ENCODE measurements around the gene GPR137C.
"Not testable (repeated sequence)": the region's sequence is repeated elsewhere in the genome, so short reads cannot be mapped to it uniquely, and the experiment has no call there.

Gene GPR137C

GRCh38 chr14:52558688-52559087 is 6.1 kb downstream of the GPR137C start:
- no peak for DNase-seq (ENCODE audit: low read depth in 2 of 2, low spot score in 1 of 2)

DNA sequence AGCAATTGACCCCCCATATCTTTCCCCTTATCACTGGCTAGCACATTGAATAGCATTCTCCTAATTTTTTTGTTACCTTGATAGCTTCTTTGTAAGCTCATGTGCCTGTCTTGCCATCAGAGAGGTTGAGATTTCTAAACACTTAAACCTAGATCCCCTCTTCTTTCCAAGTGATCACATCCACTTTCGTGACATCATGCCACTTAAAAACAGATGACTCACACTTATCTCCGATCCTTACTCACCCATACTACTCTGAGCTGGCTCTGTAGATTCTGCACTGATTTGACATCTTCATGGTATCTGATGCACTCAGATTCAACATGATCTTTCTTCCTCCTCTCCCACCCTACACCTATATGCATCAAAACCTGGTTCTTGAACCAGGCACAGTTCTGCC is 10.5 kb downstream of the GPR137C start:
- no peak for DNase-seq (ENCODE audit: low read depth in 2 of 2, low spot score in 1 of 2)

DNA sequence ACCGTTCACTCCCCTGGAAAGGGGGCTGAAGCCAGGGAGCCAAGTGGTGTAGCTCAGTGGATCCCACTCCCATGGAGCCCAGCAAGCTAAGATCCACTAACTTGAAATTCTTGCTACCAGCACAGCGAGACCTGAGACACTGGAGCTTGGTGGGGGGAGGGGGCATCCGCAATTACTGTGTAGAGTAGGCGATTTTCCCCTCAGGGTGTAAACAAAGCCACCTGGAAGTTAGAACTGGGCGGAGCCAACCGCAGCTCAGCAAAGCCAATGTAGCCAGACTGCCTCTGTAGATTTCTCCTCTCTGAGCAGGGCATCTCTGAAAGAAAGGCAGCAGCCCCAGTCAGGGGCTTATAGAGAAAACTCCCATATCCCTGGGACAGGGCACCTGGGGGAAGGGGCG is 15.8 kb downstream of the GPR137C start:
- DNase-seq (ENCODE audit: low read depth in 2 of 2, low spot score in 1 of 2) = not testable (repeated sequence)

DNA sequence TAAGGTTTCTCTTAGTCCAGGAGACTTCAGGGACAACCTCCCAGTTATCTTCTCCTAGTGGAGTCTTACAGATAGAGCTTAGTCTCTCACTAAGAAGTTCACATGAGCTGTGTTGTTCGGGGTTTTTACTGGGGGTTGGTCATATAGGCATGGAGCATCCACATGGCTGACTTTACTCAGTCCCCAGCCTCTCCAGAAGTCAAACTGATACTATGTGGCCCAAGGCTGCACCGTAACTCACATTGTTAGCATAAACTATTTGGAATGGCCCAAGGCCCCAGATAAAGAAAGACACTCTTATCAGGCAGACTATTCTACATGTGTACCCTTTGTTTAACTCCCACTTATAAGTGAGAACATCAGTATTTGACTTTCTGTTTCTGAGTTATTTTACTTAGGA is 23.2 kb downstream of the GPR137C start:
- no peak for DNase-seq (ENCODE audit: low read depth in 2 of 2, low spot score in 1 of 2)

- DNase-seq (ENCODE audit: low read depth in 2 of 2, low spot score in 1 of 2) = no peak
Measured at GRCh38 chr14:52583544-52583943, 30.9 kb downstream of the GPR137C start.

- no peak for DNase-seq (ENCODE audit: low read depth in 2 of 2, low spot score in 1 of 2)
Measured at GRCh38 chr14:52589646-52590045, 37.0 kb downstream of the GPR137C start.

- DNase-seq (ENCODE audit: low read depth in 2 of 2, low spot score in 1 of 2) = no peak
Measured at GRCh38 chr14:52590318-52590717, 37.7 kb downstream of the GPR137C start.

GRCh38 chr14:52596320-52596719 is 43.7 kb downstream of the GPR137C start:
- no peak for DNase-seq (ENCODE audit: low read depth in 2 of 2, low spot score in 1 of 2)

DNA sequence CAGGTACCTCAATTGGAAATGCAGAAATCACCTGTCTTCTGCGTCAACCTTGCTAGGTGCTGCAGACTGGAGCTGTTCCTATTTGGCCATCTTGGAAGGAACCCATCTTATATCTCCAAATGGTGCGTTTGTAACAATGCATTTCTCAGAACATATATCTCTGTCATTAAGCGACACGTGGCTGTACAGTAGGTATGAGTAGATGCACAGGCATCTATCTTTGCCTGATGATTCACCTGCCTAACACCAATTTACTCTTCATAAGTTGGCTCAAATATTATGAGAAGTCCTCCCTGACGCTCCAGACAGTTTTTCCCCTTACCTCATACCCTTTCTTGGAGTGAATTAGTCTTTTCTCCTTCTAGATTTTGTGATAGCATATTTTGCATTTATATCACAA is 44.2 kb downstream of the GPR137C start:
- DNase-seq (ENCODE audit: low read depth in 2 of 2, low spot score in 1 of 2) = no peak

GRCh38 chr14:52598568-52598967 is 45.9 kb downstream of the GPR137C start:
- no peak for DNase-seq (ENCODE audit: low read depth in 2 of 2, low spot score in 1 of 2)

DNA sequence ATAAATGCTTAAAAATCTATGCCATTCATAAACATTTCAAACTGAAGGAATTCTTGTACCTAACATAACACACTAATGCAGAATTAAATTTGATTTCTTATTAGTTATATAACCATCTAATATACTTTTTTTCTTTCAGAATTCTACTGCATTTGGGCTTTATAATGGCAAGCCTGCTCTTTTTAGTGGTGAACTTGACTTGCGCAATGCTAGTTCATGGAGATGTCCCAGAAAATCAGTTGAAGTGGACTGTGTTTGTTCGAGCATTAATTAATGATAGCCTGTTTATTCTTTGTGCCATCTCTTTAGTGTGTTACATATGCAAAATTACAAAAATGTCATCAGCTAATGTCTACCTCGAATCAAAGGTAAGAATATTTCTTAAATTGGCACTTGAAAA is 47.3 kb downstream of the GPR137C start:
- no peak for DNase-seq (ENCODE audit: low read depth in 2 of 2, low spot score in 1 of 2)

DNA sequence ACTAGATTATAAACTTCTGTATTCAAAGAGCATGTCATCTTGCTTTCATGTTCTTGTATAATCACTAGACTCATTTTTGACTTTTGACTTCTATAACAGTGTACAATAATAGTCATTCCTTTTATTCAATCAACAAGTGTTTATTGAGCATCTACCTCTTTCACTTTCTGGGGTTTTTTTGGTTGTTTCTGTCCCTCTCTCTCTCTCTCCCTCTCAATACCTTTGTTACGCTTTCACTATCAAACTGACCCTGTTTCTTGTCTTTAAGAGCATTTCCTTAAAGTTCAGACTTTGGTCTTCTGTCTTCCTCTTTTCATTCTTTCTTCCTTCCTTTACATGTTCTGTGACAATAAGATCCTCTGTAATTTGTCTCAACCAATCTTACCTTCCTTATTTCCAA is 49.5 kb downstream of the GPR137C start:
- no peak for DNase-seq (ENCODE audit: low read depth in 2 of 2, low spot score in 1 of 2)

- DNase-seq (ENCODE audit: low read depth in 2 of 2, low spot score in 1 of 2) = no peak
Measured at GRCh38 chr14:52607061-52607460, 54.4 kb downstream of the GPR137C start.

DNA sequence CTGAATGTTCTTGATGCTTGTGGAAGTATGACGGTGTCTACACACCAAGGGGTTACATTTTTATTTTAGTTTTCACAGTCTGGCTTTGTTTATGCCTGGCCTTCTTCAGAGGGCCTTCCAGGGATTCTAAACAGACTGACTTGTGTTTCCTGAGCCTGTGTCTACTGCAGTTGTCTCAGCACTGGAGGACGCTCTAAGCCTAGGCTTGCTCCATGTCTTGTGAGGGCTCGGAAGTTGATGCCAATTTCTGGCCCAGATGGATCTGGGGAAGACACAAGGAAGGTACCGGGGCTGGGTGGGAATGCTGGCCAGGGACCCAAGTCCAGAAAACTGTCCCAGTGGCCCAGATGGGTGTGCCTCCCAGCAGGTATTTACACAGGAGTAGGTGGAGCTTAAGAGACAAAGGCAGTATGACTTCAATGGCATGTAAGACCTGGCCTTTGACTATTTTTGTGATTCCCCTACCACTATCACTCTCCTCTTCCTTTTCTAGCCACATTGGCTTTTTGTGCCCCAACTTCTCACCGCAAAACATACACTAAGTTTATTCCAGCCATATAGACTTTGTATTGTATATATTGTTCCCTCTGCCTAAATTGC is 56.9 kb downstream of the GPR137C start:
- DNase-seq (ENCODE audit: low read depth in 2 of 2, low spot score in 1 of 2) = no peak

GRCh38 chr14:52610187-52610586 is 57.6 kb downstream of the GPR137C start:
- no peak for DNase-seq (ENCODE audit: low read depth in 2 of 2, low spot score in 1 of 2)

GRCh38 chr14:52618602-52619001 is 66.0 kb downstream of the GPR137C start:
- no peak for DNase-seq (ENCODE audit: low read depth in 2 of 2, low spot score in 1 of 2)

GRCh38 chr14:52619687-52620086 is 67.1 kb downstream of the GPR137C start:
- DNase-seq (ENCODE audit: low read depth in 2 of 2, low spot score in 1 of 2) = no peak

DNA sequence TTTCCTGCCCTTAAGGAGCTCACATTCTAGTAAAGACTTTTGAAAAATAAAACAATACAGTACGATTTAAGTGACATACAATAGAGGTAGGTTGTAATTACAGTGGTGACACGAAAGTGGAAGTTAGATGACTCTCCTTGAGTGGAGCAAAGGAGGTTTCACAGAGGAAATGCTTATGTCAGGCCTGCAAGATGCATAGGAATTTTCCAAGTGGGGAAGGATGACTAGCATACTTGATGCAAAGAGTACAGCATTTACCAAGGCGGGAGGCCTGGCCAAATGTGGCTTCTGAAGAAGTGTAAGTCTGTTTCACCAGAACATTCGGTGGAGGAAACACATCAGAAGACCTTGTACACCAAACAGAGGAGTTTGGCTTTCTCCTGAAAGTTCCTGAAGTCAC is 87.5 kb downstream of the GPR137C start:
- no peak for DNase-seq (ENCODE audit: low read depth in 2 of 2, low spot score in 1 of 2)

- no peak for DNase-seq (ENCODE audit: low read depth in 2 of 2, low spot score in 1 of 2)
Measured at GRCh38 chr14:52641745-52642144, 89.1 kb downstream of the GPR137C start.

GRCh38 chr14:52649511-52649910 is 96.9 kb downstream of the GPR137C start:
- DNase-seq (ENCODE audit: low read depth in 2 of 2, low spot score in 1 of 2) = no peak

DNA sequence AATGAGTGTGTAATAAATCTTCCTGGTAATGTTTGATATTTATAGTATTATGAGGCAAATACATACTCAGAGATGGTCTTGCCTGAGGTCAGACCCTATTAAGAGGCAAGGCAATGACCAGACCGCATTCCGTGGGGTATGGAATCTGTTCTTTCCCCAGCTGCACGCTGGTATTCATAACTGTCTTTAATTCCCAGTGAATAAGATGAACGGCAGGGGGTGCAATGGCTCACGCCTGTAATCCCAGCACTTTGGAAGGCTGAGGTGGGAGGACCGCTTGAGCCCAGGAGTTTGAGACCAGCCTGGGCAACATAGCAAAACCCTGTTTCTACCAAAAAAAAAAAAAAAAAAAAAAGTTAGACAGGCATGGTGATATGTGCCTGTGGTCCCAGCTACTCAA is 98.1 kb downstream of the GPR137C start:
- no peak for DNase-seq (ENCODE audit: low read depth in 2 of 2, low spot score in 1 of 2)

DNA sequence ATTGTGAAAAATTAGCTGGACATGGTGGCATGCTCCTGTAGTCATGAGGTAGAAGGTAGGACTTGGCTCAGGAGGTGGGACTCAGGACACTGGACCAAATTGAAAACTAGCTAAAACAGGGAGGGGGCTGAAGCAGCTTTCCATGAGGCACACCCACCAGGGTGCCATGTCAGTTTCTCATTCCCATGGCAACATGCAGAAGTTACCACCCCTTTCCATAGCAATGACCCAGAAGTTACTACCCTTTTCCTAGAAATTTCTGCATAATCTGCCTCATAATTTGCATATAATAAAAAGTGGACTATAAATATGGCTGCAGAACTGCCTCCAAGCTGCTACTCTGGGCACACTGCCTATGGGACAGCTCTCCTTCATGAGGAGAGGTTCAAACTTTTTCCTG is 104.3 kb downstream of the GPR137C start:
- no peak for DNase-seq (ENCODE audit: low read depth in 2 of 2, low spot score in 1 of 2)

GRCh38 chr14:52660325-52660724 is 107.7 kb downstream of the GPR137C start:
- DNase-seq (ENCODE audit: low read depth in 2 of 2, low spot score in 1 of 2) = no peak

GRCh38 chr14:52660832-52661231 is 108.2 kb downstream of the GPR137C start:
- no peak for DNase-seq (ENCODE audit: low read depth in 2 of 2, low spot score in 1 of 2)
